Measurements from ENCODE around the gene DOCK2.

DNA sequence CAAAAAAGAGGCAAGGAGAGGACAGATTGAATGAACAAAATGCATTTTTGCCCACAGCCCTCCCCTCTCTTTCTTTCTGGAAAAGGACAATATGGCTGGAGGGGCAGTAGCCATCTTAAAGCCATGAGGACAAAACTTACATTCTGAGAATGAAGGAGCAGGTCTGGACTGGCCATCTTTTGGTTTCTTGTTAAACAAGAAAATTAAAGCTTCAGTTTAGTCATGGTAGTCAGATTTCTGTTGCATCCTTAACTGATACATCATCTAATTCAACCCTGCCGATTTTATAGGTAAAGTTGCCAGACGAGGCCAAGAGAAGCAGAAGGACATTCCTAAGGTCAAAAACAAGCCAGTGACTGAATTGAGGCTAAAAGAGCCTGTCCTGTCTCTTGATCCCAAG is 374.7 kb downstream of the DOCK2 start:
- TF ChIP-seq, protein P1, sequence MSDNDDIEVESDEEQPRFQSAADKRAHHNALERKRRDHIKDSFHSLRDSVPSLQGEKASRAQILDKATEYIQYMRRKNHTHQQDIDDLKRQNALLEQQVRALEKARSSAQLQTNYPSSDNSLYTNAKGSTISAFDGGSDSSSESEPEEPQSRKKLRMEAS (IDR thresholded peaks at IDR 0.05) = no peak
- TF ChIP-seq CTCF (IDR thresholded peaks at IDR 0.05) (no peak), EP300 (IDR thresholded peaks at IDR 0.05) (no peak), BHLHE40 (IDR thresholded peaks at IDR 0.05; ENCODE audit: low read depth, low read length) (no peak), SMC3 (IDR thresholded peaks at IDR 0.05) (no peak), MAFK (IDR thresholded peaks at IDR 0.05; ENCODE audit: partially characterized antibody) (no peak), RFX5 (IDR thresholded peaks at IDR 0.05) (no peak), ELK1 (IDR thresholded peaks at IDR 0.05; ENCODE audit: low read depth, low read length) (no peak), CEBPB (IDR thresholded peaks at IDR 0.05) (no peak), CBX8 (IDR thresholded peaks at IDR 0.05) (no peak)

Data from A549 (cell line).